GM11168 (cell line): Measurements from ENCODE around the gene USP24.

Experiments
- in situ Hi-C: fragments of 300-500 bp; cut with MboI; formaldehyde crosslinking; loops from one replicate; pipeline ENCODE4 v1.12.0; 2022; ENCODE audit warnings: low sequenced_read_pairs; ENCODE audit not compliant: unreplicated experiment

Gene USP24

GRCh38 chr1:55079651-55080050, 135.5 kb downstream of the USP24 start:
- in situ Hi-C loops: no loop called here

GRCh38 chr1:55078470-55078869, 136.7 kb downstream of the USP24 start:
- in situ Hi-C loops: no loop called here

DNA sequence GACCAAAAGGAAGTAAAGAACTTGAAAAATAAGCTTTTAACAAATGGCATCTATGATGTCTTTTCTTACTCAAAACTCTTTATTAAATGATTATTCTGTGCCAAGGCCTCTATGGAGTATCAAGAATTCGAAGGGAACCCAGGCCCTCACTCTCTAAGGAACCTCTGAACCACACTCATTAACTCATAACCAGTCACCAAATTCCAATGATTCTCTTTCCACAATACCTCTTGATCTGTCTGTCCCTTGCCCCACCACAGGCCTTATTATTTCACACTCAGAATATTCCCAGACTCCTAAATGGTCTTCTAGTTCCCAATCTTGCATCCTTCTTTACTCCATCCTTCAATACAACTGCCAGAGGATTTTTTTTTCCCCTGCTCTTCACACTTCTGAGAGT, 138.8 kb downstream of the USP24 start:
- in situ Hi-C loops: no loop called here

- in situ Hi-C loops: no loop called here
Measured at GRCh38 chr1:55074455-55074854, 140.7 kb downstream of the USP24 start.

- in situ Hi-C loops: no loop called here
Measured at GRCh38 chr1:55073187-55073916, 141.8 kb downstream of the USP24 start.

GRCh38 chr1:55071477-55071876, 143.7 kb downstream of the USP24 start:
- in situ Hi-C loops: no loop called here

DNA sequence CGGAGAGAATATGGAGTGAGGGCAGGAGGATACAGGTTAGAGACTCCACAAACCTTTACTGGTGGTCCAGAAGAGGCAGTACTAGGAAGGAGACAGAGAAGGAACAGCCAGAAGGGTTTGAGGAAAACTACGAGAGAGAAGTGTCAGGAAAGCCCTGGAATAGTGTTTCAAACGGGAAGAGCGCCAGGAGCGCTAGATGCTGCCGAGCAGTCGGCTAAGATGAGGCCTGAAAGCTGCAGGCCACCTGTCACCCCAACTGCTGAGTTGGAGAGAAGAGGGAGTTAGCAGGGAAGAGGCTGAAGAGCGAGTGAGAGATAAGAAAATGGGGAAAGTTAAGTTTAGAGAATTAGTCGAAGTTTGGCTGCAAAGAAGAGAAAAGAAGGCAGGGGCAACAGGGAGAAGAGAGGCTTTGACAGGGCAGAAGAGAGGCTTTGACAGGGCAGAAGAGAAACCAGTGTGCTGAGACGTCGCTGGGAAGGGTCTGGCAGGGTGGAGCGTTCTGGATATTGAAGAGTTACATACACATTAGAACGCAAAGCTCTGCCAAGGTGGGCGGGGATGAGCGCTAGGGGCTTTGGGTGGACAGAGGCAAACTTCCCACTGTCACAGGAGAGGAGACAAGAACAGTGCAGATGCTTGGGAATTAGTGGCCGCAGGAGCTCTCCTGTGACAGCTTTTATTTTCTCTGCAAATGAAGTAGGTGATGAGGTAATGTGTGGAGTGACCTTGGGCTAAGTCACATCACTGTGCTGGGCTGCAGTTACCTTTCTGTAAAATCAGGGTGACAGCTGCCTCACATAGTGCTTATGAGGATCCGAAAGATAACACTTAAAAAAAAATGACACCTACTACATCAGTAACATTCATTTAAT, 144.6 kb downstream of the USP24 start:
- in situ Hi-C loops: no loop called here

- in situ Hi-C loops: no loop called here
Measured at GRCh38 chr1:55069280-55069679, 145.9 kb downstream of the USP24 start.

DNA sequence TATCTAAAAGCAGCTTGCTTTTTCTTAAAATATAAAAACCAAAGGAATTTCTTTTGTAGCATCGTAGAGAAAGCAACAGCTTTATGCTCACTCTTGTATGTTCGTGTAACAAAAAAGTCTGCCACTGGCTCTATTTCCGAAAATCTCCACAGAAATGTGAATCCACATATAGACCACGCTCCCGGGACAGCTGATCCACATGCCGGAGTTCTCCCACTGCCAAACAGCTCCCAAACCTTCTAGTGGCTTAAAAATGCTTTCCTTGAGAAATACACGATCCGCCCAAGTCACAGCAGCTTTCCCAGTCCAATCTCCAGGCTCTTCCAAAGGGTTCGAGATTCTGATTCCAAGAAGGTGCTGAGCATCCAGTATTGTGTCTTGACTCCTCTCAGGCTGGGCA, 146.5 kb downstream of the USP24 start:
- in situ Hi-C loops: no loop called here

- in situ Hi-C loops: no loop called here
Measured at GRCh38 chr1:55067914-55068313, 147.2 kb downstream of the USP24 start.

GRCh38 chr1:55067022-55067778, 148.0 kb downstream of the USP24 start:
- in situ Hi-C loops: no loop called here

GRCh38 chr1:55065648-55066047, 149.5 kb downstream of the USP24 start:
- in situ Hi-C loops: no loop called here

DNA sequence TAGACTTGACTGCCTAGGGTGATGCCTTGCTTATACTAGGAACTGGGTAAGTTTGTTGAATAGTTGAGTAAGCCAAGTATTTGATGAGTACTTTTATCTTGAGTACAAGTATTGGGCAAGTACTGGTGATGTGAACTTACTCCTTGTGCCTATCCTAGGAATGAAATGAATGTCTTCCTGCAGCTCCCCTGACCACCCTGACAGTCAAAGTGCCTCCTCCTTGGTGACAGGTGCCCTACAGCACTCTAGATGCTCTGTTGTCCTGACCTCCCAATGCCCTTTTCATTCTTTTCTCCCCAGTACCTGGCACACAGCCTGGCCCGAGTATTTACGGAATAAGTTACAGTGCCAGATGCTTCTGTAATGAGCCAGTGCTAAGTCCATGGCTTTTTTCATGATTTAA, 150.3 kb downstream of the USP24 start:
- in situ Hi-C loops: no loop called here

DNA sequence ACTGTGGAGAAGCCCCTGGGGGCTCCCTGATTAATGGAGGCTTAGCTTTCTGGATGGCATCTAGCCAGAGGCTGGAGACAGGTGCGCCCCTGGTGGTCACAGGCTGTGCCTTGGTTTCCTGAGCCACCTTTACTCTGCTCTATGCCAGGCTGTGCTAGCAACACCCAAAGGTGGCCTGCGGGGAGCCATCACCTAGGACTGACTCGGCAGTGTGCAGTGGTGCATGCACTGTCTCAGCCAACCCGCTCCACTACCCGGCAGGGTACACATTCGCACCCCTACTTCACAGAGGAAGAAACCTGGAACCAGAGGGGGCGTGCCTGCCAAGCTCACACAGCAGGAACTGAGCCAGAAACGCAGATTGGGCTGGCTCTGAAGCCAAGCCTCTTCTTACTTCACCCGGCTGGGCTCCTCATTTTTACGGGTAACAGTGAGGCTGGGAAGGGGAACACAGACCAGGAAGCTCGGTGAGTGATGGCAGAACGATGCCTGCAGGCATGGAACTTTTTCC, 151.0 kb downstream of the USP24 start:
- in situ Hi-C loops: no loop called here

- in situ Hi-C loops: no loop called here
Measured at GRCh38 chr1:55063577-55063942, 151.6 kb downstream of the USP24 start.

DNA sequence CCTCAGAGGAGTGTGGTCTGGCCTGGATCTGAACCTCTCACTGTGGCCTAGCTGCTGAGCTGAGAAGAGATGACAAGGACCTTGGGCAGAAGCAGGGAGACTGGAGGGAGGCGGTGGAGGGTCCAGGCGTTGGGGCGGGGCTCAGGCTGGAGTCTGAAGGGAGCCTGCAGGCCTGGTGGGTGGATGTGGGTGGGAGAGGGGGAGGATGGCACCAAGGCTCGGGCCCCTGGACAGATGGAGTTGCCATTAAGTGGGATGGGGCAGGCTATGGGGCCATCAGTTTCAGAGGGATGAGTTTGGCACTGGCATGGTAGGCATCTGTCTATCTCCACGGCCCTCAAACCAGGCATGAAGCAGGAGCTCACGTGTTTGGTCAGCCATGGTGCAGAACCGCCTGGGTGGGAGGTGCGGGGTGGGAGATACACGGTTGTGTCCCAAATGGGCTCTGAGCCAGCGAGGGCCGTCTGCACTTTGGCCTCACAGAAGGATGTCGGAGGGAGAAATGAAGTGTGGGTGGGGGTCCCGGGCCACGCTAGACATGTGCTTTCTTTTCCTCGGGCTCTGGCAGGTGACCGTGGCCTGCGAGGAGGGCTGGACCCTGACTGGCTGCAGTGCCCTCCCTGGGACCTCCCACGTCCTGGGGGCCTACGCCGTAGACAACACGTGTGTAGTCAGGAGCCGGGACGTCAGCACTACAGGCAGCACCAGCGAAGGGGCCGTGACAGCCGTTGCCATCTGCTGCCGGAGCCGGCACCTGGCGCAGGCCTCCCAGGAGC, 152.2 kb downstream of the USP24 start:
- in situ Hi-C loops: no loop called here

DNA sequence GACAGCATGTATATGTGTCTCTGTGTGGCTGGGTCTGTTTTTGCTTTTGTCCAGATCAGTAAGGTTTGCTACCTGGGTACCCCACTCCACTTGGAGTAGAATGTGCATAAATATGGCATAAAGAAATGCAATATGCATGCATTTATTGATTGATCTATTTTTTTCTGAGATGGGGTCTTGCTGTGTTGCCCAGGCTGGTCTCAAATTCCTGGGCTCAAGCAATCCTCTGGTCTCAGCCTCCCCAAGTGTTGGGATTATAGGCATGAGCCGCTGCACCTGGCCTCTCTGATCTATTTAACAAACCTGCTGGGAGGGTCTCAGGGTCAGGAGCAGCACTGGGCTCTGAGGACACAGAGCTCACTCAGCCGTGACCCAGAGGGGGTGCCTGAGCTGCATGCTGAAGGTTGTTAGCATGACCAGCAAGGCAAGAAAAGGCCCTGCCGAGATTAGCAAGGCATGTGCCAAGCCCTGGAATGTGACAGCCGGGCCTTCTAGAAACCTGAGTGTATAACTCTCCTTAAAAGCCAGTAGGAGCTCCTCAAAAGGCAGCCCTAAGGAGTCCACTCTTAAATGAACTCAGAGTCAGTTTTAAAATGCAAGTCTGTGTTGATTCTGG, 153.3 kb downstream of the USP24 start:
- in situ Hi-C loops: no loop called here

GRCh38 chr1:55061000-55061705, 154.0 kb downstream of the USP24 start:
- in situ Hi-C loops: no loop called here
